Testis (tissue), 3 donors: ENCODE data around the gene VPS35L. TPM values are rescaled to one million over a fixed set of nuclear protein-coding genes. Genes with fewer than 3 reads are reported as not detected.

Experiments used
- DNase-seq: peaks from one replicate; pipeline ENCODE4 v3.0.0-alpha.2; 2019
- H3K27ac ChIP-seq, 2 donors: fragments of 200-600 bp; sonication (generic); one replicate each; pipeline ENCODE4 v1.5.1; 2019
- H3K27me3 ChIP-seq: fragments of 200-600 bp; sonication (generic); one replicate; pipeline ENCODE4 v1.5.1; 2019
- H3K36me3 ChIP-seq: fragments of 200-600 bp; sonication (generic); one replicate; pipeline ENCODE4 v1.5.1; 2017; ENCODE audit warnings: low read depth; ENCODE audit errors: missing control alignments
- H3K4me1 ChIP-seq: fragments of 200-600 bp; sonication (generic); one replicate; pipeline ENCODE4 v1.5.1; 2019
- H3K4me3 ChIP-seq, 2 donors: fragments of 200-600 bp; sonication (generic); one replicate each; pipeline ENCODE4 v1.5.1; 2017 to 2019
- H3K9me3 ChIP-seq: fragments of 200-600 bp; sonication (generic); one replicate; pipeline ENCODE4 v1.5.1; 2017
- CTCF ChIP-seq, 3 experiments: fragments of 450-650 bp in 2 of 3; fragments of 200-600 bp in 1 of 3; sonication (generic) in 1 of 3; IDR thresholded peaks; one replicate each; pipeline ENCODE4 v1.5.1; 2016 to 2019; ENCODE audit warnings: antibody characterized with exemption in 3 of 3, mild to moderate bottlenecking in 2 of 3, moderate library complexity in 1 of 3
- POLR2A ChIP-seq: fragments of 450-650 bp; IDR thresholded peaks from one replicate; pipeline ENCODE4 v1.6.1; 2017; ENCODE audit warnings: antibody characterized with exemption, mild to moderate bottlenecking, moderate library complexity
- WGBS, 2 donors: methylation state at CpG; one replicate each; pipeline ENCODE4 v1.1.5; 2018; 5-methylcytosine and 5-hydroxymethylcytosine counted together
- intact Hi-C: fragments of 100-400 bp; cut with DNase I; formaldehyde crosslinking; loops from one replicate; pipeline ENCODE4 v1.15.1; 2023; ENCODE audit warnings: low total_unique reads
- polyA plus RNA-seq: library from polyadenylated mRNA; stranded (reverse); fragments of 350-450 nt; fragmentation: Illumina TruSeq; extraction: RNeasy Lipid Tissue Mini Kit (QIAGEN cat#74804); gene quantifications from one replicate; pipeline ENCODE4 v1.2.3, GENCODE V29; 2014; ENCODE audit warnings: low read depth, low replicate concordance; ENCODE audit not compliant: insufficient read depth
- total RNA-seq, 2 donors: library from RNA; depleted of rRNA; stranded (reverse); fragments of >200 nt; gene quantifications; one replicate each; pipeline ENCODE4 v1.2.3, GENCODE V29; 2016

Gene VPS35L
- total and polyA plus RNA-seq, 3 donors from 2014 or later: 76.1 to 88.9 (median 80.5) TPM

DNA sequence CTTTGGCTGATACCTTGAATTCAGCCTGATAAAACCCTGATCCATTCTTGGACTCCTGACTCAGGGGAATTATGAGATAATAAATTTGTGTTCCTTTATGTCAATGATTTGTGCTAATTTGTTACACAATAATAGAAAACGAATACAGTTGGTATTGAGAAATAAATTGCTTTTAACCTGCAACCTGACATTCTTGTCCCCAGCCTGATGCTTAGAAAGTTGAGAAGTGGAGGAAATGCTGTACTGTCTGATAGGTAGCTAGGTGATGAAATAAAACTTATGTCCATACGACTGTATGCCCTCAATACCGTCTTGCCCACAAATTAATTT lies 173.1 kb downstream of the VPS35L start:
- Histone ChIP-seq H3K36me3 (no peaks in the 10 kb centered on the region), H3K9me3 (no peaks in the 10 kb centered on the region), H3K27ac (no peak overlapping the region), H3K27me3 (no peaks in the 10 kb centered on the region), H3K4me3 (no peak overlapping the region), H3K4me1 (no peaks in the 10 kb centered on the region)
- TF ChIP-seq POLR2A (no peak), CTCF (IDR thresholded peaks at IDR 0.05) (no peak)
- 89 to 92% methylated on average over 3 of the region's 3 CpGs for WGBS, 2 donors
- intact Hi-C loops: no loop called here
- no peak for DNase-seq

- Histone ChIP-seq H3K4me3 (no peak overlapping the region), H3K27me3 (no peaks in the 10 kb centered on the region), H3K27ac (no peak overlapping the region), H3K9me3 (no peaks in the 10 kb centered on the region), H3K36me3 (no peaks in the 10 kb centered on the region), H3K4me1 (peaks cover 8% of the 10 kb centered on the region)
- no peak for DNase-seq
- intact Hi-C loops: no loop called here
- WGBS, 2 donors: 91 to 93% methylated on average over 6 of the region's 6 CpGs
- TF ChIP-seq CTCF (IDR thresholded peaks at IDR 0.05) (no peak), POLR2A (no peak)
These were observed 178.0 kb downstream of the VPS35L start for GRCh38 chr16:19733551-19733950.

- no peak for DNase-seq
These were observed 179.8 kb downstream of the VPS35L start for GRCh38 chr16:19735074-19735867.

DNA sequence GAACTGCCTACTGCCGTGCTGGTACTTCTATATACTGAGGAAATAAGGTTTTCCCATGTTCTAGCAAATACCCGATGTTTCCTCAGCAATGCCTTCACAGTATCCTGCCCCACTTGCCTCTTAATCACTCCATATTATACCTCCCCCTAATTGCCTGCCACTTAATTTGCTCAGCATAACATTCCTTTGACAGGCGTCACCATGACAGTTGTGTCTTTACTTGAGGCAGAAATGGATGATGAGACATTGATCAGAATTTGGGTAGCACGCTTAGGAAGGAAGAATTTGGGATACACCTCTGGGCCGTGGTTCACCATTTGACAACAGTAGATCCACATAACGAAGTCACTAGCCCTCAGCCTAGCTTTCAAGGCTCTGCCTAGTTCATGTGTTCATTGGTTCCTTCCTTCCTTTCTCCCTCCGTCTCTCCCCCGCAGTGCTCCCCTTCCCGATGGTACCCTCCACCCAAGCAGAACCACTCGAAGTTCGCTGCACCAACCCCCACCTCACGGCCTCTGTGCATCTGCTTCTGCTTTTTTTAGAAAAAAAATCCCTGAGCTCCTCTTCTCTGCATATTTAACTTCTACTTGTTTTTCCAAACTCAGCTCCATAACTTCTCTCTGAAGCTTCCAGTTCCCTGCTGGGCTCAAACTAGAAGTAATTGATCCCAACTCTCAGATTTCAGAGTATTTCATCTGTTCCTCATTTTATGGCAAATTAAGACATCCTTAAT lies 182.0 kb downstream of the VPS35L start:
- Histone ChIP-seq H3K27ac (no peak overlapping the region), H3K4me3 (no peak overlapping the region), H3K36me3 (no peaks in the 10 kb centered on the region), H3K4me1 (peaks cover 8% of the 10 kb centered on the region), H3K27me3 (no peaks in the 10 kb centered on the region), H3K9me3 (no peaks in the 10 kb centered on the region)
- 84 to 88% methylated on average over 12 of the region's 12 CpGs for WGBS, 2 donors
- no peak for TF ChIP-seq CTCF (IDR thresholded peaks at IDR 0.05)
- no peak for TF ChIP-seq POLR2A
- intact Hi-C loops: no loop called here
- no peak for DNase-seq

More at GRCh38 chr16:19735074-19735867, 179.8 kb downstream of the VPS35L start:
- Histone ChIP-seq H3K36me3 (no peaks in the 10 kb centered on the region), H3K4me1 (peaks cover 8% of the 10 kb centered on the region), H3K4me3 (no peak overlapping the region), H3K27me3 (no peaks in the 10 kb centered on the region), H3K9me3 (no peaks in the 10 kb centered on the region), H3K27ac (peak overlapping the region; percentile 38 to 58)
- TF ChIP-seq CTCF (IDR thresholded peaks at IDR 0.05) (no peak), POLR2A (no peak)
- WGBS, 2 donors: 60 to 71% methylated on average over 9 of the region's 9 CpGs
- intact Hi-C loops: no loop called here
